GM08714 (cell line): ENCODE measurements around the gene VCPKMT.
A peak's percentile ranks its signal among the peaks of the same experiment; 100 is the strongest.

Source experiments
- H3K4me3 ChIP-seq: fragments of 200-500 bp; sonication (Bioruptor generic); 2 replicates; pipeline ENCODE4 v1.5.1; 2014; ENCODE audit warnings: mild to moderate bottlenecking, low read length, inconsistent platforms
- ZNF274 ChIP-seq: IDR thresholded peaks from 2 replicates; pipeline ENCODE4 v1.6.1; 2012; ENCODE audit warnings: mild to moderate bottlenecking, low read depth, low read length

Gene VCPKMT

GRCh38 chr14:50116181-50116956, at the start of gene VCPKMT:
TSS of gene VCPKMT (minus strand) at chr14:50116572. CDS start at chr14:50116552, 20 bp downstream.
- peak within 1 kb of the TSS; percentile 86 for H3K4me3 ChIP-seq
- no peak for TF ChIP-seq ZNF274

- no peak for TF ChIP-seq ZNF274
- H3K4me3 ChIP-seq: no peak overlapping the region
These were observed 39.7 kb upstream of the VCPKMT start for GRCh38 chr14:50156111-50156510.

- H3K4me3 ChIP-seq: no peak overlapping the region
- TF ChIP-seq ZNF274: no peak
These were observed 32.4 kb upstream of the VCPKMT start for GRCh38 chr14:50148799-50149198.

GRCh38 chr14:50139192-50139591, 22.8 kb upstream of the VCPKMT start:
- no peak for TF ChIP-seq ZNF274
- no peak overlapping the region for H3K4me3 ChIP-seq

- H3K4me3 ChIP-seq: no peak overlapping the region
- TF ChIP-seq ZNF274: no peak
These were observed 11.4 kb upstream of the VCPKMT start for GRCh38 chr14:50127802-50128201.

- no peak for TF ChIP-seq ZNF274
- no peak overlapping the region for H3K4me3 ChIP-seq
These were observed 6.7 kb upstream of the VCPKMT start for GRCh38 chr14:50123062-50123461.

- no peak overlapping the region for H3K4me3 ChIP-seq
- no peak for TF ChIP-seq ZNF274
These were observed 5.9 kb upstream of the VCPKMT start for GRCh38 chr14:50122291-50122690.

GRCh38 chr14:50121486-50121885, 5.1 kb upstream of the VCPKMT start:
- no peak overlapping the region for H3K4me3 ChIP-seq
- no peak for TF ChIP-seq ZNF274

GRCh38 chr14:50117456-50117855, 1.1 kb upstream of the VCPKMT start:
- TF ChIP-seq ZNF274: no peak
- no peak overlapping the region for H3K4me3 ChIP-seq

- no peak for TF ChIP-seq ZNF274
- no peak overlapping the region; the same call in 1 of the 2 replicates for H3K4me3 ChIP-seq
These were observed 594 bp upstream of the VCPKMT start for GRCh38 chr14:50116966-50117365.

GRCh38 chr14:50113381-50114035, 2.9 kb downstream of the VCPKMT start:
- TF ChIP-seq ZNF274: no peak
- H3K4me3 ChIP-seq: 0 out of 2 replicates have a peak overlapping the region, but pooled peaks have one; percentile 3

GRCh38 chr14:50110323-50111037, 5.9 kb downstream of the VCPKMT start:
- TF ChIP-seq ZNF274: no peak
- H3K4me3 ChIP-seq: no peak overlapping the region

GRCh38 chr14:50109342-50109741, 7.0 kb downstream of the VCPKMT start:
- no peak overlapping the region for H3K4me3 ChIP-seq
- TF ChIP-seq ZNF274: no peak

- H3K4me3 ChIP-seq: no peak overlapping the region
- no peak for TF ChIP-seq ZNF274
These were observed 8.5 kb downstream of the VCPKMT start for GRCh38 chr14:50107850-50108249.

GRCh38 chr14:50106178-50106577, 10.2 kb downstream of the VCPKMT start:
- no peak for TF ChIP-seq ZNF274
- H3K4me3 ChIP-seq: no peak overlapping the region
